WI38 (cell line): Measurements from ENCODE around the gene FUOM.
"Not testable (repeated sequence)": the region's sequence is repeated elsewhere in the genome, so short reads cannot be mapped to it uniquely, and the experiment has no call there.

Experiments
- H3K4me3 ChIP-seq: 2 replicates; pipeline ENCODE4 v1.5.1; 2011; ENCODE audit warnings: low read depth, mild to moderate bottlenecking, control low read depth, low read length
- CTCF ChIP-seq: IDR thresholded peaks from 2 replicates; pipeline ENCODE4 v1.5.1; 2012; ENCODE audit warnings: low read depth, mild to moderate bottlenecking, control low read depth, low read length

Gene FUOM

GRCh38 chr10:133325440-133326222, 32.2 kb downstream of the FUOM start:
- no peak for TF ChIP-seq CTCF
- peak overlapping the region; percentile 60 for H3K4me3 ChIP-seq

GRCh38 chr10:133324857-133325260, 33.0 kb downstream of the FUOM start:
- H3K4me3 ChIP-seq, result peak overlapping the region; percentile 60
- no peak for TF ChIP-seq CTCF

- no peak overlapping the region for H3K4me3 ChIP-seq
- no peak for TF ChIP-seq CTCF
Observed at GRCh38 chr10:133324198-133324792, 33.5 kb downstream of the FUOM start.

- H3K4me3 ChIP-seq, result not testable (repeated sequence)
Observed at GRCh38 chr10:133322064-133322709, 35.6 kb downstream of the FUOM start.

- H3K4me3 ChIP-seq, result not testable (repeated sequence)
Observed at GRCh38 chr10:133320852-133321422, 36.9 kb downstream of the FUOM start.

- H3K4me3 ChIP-seq, result peak overlapping the region; percentile 47
- TF ChIP-seq CTCF, result peak; percentile 62
Observed at GRCh38 chr10:133318494-133319127, 39.2 kb downstream of the FUOM start.

- TF ChIP-seq CTCF, result no peak
- H3K4me3 ChIP-seq, result no peak overlapping the region
Observed at GRCh38 chr10:133316732-133317131, 41.1 kb downstream of the FUOM start.

GRCh38 chr10:133316266-133316665, 41.6 kb downstream of the FUOM start:
- no peak for TF ChIP-seq CTCF
- no peak overlapping the region for H3K4me3 ChIP-seq
